ENCODE results near the gene ACTR1B. TPM values are rescaled to one million over a fixed set of nuclear protein-coding genes. Genes with fewer than 3 reads are reported as not detected.
"Not testable (repeated sequence)": the region's sequence is repeated elsewhere in the genome, so short reads cannot be mapped to it uniquely, and the experiment has no call there.

ACTR1B gene
- total RNA-seq, 6 experiments from 2014 or later, result 63.9 to 76.2 (median 69.2) TPM

DNA sequence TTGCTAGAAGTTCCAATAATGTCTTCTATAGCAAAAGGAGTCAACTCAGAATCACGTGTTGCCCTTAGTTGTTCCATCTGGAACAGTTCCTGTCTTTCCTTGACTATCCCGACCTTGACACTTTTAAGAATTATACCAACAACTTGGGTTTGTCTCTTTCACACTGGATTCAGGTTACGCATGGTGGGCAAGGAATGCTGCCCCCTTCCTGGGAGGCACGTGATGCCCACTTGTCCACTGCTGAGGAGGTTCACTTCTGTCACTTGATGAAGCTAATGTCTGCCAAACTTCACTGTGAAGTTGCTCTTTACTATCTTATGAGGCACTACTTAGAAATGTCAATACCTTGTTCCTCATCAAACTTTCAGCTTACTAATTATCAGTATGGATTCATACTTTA, 12.7 kb downstream of the ACTR1B start:
- peak overlapping the region; percentile 19; the same call in 1 of the 2 replicates for H3K27ac Mint-ChIP-seq
- H3K9me3 Mint-ChIP-seq, result peaks cover 9% of the 10 kb centered on the region
- no peak for DNase-seq
- TF ChIP-seq, protein P1, sequence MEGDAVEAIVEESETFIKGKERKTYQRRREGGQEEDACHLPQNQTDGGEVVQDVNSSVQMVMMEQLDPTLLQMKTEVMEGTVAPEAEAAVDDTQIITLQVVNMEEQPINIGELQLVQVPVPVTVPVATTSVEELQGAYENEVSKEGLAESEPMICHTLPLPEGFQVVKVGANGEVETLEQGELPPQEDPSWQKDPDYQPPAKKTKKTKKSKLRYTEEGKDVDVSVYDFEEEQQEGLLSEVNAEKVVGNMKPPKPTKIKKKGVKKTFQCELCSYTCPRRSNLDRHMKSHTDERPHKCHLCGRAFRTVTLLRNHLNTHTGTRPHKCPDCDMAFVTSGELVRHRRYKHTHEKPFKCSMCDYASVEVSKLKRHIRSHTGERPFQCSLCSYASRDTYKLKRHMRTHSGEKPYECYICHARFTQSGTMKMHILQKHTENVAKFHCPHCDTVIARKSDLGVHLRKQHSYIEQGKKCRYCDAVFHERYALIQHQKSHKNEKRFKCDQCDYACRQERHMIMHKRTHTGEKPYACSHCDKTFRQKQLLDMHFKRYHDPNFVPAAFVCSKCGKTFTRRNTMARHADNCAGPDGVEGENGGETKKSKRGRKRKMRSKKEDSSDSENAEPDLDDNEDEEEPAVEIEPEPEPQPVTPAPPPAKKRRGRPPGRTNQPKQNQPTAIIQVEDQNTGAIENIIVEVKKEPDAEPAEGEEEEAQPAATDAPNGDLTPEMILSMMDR (IDR thresholded peaks at IDR 0.05), result no peak
- H3K27me3 Mint-ChIP-seq (ENCODE audit: insufficient read depth), result no peaks in the 10 kb centered on the region; the same call in 1 of the 2 replicates
- peaks cover 10% of the 10 kb centered on the region for H3K4me1 Mint-ChIP-seq (ENCODE audit: low read depth)
- H3K36me3 Mint-ChIP-seq (ENCODE audit: low read depth), result peaks cover 59% of the 10 kb centered on the region
- H3K4me3 Mint-ChIP-seq, result no peak overlapping the region

DNA sequence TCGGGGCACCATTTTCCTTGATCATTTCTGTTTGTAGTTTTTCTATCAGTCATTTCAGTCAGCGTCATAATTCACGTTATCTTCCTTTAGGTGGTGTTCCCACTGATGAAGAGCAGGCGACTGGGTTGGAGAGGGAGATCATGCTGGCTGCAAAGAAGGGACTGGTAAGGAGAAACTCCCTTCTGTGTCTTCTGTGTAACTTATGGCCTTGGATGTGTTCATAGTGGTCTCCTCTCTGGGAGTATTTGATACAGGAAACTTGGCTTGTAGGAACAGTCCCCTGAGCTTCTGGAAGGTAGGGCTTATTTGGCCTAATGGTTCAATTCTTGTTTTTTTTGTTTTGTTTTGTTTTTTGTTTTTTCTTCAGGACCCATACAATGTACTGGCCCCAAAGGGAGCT, 16.9 kb downstream of the ACTR1B start:
- H3K9me3 Mint-ChIP-seq, result no peaks in the 10 kb centered on the region
- H3K4me3 Mint-ChIP-seq, result peak overlapping the region; percentile 91
- DNase-seq, result no peak
- peaks cover 19% of the 10 kb centered on the region for H3K4me1 Mint-ChIP-seq (ENCODE audit: low read depth)
- peak overlapping the region; percentile 90 for H3K27ac Mint-ChIP-seq
- H3K36me3 Mint-ChIP-seq (ENCODE audit: low read depth), result peaks cover 25% of the 10 kb centered on the region
- no peaks in the 10 kb centered on the region; the same call in none of the 2 replicates for H3K27me3 Mint-ChIP-seq (ENCODE audit: insufficient read depth)
- TF ChIP-seq, protein P1 (IDR thresholded peaks at IDR 0.05), result no peak

DNA sequence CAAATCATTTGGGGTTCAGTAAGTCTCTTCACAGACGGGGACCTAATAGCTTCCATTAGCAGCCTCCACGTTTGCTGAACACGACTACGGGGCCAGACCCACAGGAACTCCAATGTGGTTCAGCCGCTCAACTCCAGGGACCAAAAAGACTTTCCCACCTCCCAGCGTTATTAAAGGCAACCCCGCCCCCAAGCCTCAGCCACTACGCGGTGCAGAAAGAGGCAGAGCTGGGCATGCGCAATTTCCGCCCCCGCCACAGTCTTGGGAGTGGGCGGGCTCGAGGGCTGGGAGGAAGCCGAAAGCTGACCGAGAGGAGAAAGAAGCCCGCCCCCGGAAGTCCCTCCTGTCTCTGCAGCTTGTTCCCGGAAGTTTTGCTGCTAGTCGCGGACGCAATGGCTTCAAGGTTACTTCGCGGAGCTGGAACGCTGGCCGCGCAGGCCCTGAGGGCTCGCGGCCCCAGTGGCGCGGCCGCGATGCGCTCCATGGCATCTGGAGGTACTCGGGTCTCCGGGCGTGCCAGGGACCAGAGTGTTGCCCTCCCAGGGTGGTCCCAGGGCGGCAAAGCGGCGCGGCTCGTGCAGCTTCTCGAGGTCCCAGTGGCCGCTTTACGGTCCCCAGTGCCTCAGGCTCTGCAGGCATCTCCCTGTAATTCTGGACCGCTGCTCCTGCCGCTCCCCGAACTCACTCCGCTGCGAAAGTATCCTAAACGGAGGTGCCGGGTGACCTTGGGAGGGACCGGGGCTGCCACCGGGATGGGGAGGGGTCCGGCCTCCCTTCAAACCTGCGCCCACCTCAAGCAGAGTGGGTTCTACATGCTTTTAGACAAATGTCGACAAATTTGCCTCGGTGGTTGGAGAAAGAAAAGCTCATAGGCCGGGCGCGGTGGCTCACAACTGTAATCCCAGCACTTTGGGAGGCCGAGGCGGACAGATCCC, 17.9 kb downstream of the ACTR1B start, which contains the start of gene COX5B:
COX5B (plus strand) TSS at position 368 of the 935 bp plus-strand sequence; CDS start at position 393, 25 bp downstream.
- TF ChIP-seq, protein P1 (IDR thresholded peaks at IDR 0.05), result no peak

DNA sequence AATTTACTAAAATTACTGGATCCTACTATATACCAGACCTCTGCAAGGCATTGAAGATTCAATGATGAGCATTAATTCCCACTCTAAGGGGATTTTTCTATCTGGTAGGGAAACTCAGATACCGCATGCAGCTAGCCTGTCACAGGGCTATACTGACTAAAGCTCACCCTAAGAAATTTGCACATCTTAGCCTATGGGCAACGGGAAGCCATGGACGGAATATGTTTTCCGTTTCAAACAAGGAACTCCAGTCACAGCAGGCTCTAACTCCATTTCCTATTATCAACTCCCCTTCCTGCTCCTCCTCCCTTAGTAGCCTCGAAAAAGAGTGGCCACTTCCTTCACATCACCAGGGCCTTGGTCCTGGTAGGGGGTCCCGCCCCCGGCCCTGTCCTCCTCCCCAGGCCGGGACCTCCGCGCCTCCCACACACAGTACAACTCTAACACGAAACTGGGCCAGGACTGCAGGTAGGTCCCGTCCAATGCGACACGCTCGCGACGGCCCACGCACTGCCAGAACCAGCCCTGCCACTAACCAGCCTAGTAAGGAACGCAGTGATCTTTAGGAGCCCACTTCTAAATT, 18.6 kb downstream of the ACTR1B start:
- H3K27ac Mint-ChIP-seq, result peak overlapping the region; percentile 90
- peaks cover 25% of the 10 kb centered on the region for H3K36me3 Mint-ChIP-seq (ENCODE audit: low read depth)
- DNase-seq, result no peak
- TF ChIP-seq, protein P1 (IDR thresholded peaks at IDR 0.05), result no peak
- peak overlapping the region; percentile 91 for H3K4me3 Mint-ChIP-seq
- H3K4me1 Mint-ChIP-seq (ENCODE audit: low read depth), result peaks cover 19% of the 10 kb centered on the region
- H3K9me3 Mint-ChIP-seq, result no peaks in the 10 kb centered on the region
- peaks cover 1% of the 10 kb centered on the region; the same call in 1 of the 2 replicates for H3K27me3 Mint-ChIP-seq (ENCODE audit: insufficient read depth)

More for the DNA sequence above, 17.9 kb downstream of the ACTR1B start, which contains the start of gene COX5B:
- DNase-seq, result peak; percentile 96
- Mint-ChIP-seq H3K36me3 (ENCODE audit: low read depth) (peaks cover 25% of the 10 kb centered on the region), H3K27ac (peak within 1 kb of the TSS; percentile 90), H3K4me3 (peak within 1 kb of the TSS; percentile 91), H3K4me1 (ENCODE audit: low read depth) (peaks cover 19% of the 10 kb centered on the region), H3K27me3 (ENCODE audit: insufficient read depth) (no peaks in the 10 kb centered on the region; the same call in 1 of the 2 replicates), H3K9me3 (no peaks in the 10 kb centered on the region)

DNA sequence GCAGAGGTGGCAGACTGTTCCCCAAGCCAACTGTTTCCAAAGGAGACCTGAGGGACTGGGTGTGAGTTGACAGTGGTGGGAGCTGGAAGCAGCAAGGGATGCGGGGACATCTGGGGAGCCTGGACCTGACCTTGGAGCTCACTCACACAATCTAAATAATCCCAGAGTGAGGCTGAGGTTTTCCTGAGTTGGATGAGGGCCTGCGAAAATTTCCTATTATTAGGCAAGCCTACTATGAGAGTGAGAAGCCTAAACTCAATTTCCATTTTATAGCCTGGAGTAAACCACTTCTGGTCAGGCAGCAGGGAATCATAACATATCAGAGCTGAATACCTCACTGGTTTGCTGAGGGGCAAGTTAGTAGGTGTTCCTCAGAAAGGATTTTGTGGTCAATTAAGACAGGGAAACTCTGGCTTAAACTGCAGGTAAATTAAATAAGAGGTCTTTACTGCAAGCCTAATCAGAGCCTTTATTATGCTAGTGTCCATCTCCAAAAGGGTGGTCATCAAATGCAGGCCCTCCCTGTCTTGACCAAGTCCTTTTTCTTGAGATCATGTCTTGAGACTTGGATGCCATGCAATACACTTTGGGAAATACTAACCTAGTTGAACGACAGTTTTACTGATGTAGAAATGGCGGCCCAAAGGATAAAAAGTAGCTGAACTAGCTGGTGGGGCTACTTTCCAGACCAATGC, 19.7 kb downstream of the ACTR1B start:
- no peak overlapping the region for H3K4me3 Mint-ChIP-seq
- H3K4me1 Mint-ChIP-seq (ENCODE audit: low read depth), result peaks cover 19% of the 10 kb centered on the region
- H3K36me3 Mint-ChIP-seq (ENCODE audit: low read depth), result peaks cover 18% of the 10 kb centered on the region
- no peak for DNase-seq
- H3K9me3 Mint-ChIP-seq, result no peaks in the 10 kb centered on the region
- no peak overlapping the region for H3K27ac Mint-ChIP-seq
- peaks cover 6% of the 10 kb centered on the region for H3K27me3 Mint-ChIP-seq (ENCODE audit: insufficient read depth)
- TF ChIP-seq, protein P1 (IDR thresholded peaks at IDR 0.05), result no peak

DNA sequence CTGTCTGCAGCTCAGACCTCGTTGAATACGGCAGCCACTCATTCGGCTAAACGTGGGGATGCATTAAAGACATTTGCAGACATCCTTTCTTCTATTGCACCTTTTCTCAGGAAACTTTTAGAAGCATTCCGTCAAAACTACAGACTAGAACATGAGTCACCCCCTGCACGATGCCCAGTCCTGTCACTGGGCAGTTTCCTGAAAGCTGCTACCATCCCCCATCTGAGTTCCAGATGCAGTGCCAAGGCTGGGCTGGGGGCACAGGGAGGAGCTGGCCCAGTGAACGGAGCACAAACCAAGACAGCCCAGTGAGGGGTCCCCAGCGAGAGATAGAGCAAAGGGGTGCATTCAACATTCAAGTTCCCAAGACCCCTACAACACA, 37.8 kb downstream of the ACTR1B start:
- DNase-seq; H3K36me3 Mint-ChIP-seq (ENCODE audit: low read depth); H3K4me3 Mint-ChIP-seq; H3K4me1 Mint-ChIP-seq (ENCODE audit: low read depth); H3K27ac Mint-ChIP-seq; H3K9me3 Mint-ChIP-seq: not testable (repeated sequence)
- peaks cover 20% of the 10 kb centered on the region for H3K27me3 Mint-ChIP-seq (ENCODE audit: insufficient read depth)

DNA sequence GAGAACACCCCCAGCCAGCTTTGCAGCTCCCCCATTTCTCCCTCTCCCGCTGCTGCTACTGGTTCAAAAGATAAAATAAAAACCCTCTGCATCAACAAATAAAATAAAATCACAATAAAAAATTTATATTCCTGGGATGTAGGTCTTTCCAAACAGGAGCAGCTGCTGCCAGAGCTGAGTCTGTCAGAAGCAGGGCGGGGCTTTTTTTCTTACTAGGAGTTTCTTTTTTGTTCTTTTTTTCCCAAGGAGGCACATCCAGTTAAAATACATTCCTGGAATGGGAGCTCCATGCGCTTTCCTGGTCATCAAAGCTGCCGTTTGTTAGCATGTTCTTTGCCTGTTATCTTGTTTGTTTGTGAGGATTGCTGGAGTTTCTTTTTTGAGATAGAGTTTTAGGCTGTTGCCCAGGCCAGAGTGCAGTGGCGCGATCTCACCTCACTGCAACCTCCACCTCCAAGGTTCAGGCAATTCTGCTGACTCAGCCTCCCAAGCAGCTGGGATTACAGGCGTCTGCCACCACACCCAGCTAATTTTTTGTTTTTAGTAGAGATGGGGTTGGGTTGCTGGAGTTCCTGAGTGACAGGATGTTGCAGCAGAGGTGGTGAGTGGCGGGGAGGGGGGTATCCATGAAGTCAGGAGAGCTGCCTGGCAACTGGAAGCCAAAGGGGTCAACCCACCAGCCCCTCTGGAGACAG, 38.3 kb downstream of the ACTR1B start:
- H3K4me1 Mint-ChIP-seq (ENCODE audit: low read depth); H3K4me3 Mint-ChIP-seq; DNase-seq; H3K9me3 Mint-ChIP-seq; H3K27ac Mint-ChIP-seq; H3K36me3 Mint-ChIP-seq (ENCODE audit: low read depth): not testable (repeated sequence)
- H3K27me3 Mint-ChIP-seq (ENCODE audit: insufficient read depth), result peaks cover 20% of the 10 kb centered on the region

Measured in HFFc6 (cell line).